ENCODE measurements around the gene LRCH3. TPM values are rescaled to one million over a fixed set of nuclear protein-coding genes. Genes with fewer than 3 reads are reported as not detected.

Gene LRCH3
- polyA plus RNA-seq, 1 donor from 2014 or later: 41.4 TPM

DNA sequence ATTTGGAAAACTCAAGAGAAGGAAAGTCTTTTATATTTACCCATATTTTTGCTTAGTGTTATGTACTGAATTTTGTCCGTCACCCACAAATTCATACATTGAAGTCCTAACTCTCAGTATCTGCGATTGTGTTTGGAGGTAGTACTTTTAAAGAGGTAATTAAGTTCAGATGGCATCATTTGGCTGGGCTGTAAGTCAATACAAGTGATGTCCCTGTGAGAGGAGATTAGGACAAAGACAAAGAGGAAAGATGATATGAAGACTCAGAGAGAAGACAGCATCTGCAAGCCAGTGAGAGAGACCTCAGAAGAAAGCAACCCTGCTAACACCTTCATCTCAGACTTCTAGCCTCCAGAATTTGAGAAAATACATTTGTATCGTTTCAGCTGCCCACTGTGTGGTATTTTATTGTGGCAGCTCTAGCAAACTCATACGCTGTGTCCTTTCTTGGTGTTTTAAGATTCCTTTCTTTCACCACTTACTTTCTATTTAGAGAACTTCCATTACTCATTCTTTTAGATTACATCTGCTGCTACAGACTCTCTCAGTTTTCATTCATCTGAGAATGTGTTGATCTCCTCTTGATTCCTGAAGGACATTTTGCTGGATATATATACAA lies 17.0 kb downstream of the LRCH3 start:
- H3K9me2 ChIP-seq (ENCODE audit: insufficient read depth, low read length): no peaks in the 10 kb centered on the region
- H2AFZ ChIP-seq (ENCODE audit: low read depth, low read length): no peak overlapping the region
- H3K36me3 ChIP-seq (ENCODE audit: insufficient read depth, low read length): no peaks in the 10 kb centered on the region
- TF ChIP-seq, protein P1, sequence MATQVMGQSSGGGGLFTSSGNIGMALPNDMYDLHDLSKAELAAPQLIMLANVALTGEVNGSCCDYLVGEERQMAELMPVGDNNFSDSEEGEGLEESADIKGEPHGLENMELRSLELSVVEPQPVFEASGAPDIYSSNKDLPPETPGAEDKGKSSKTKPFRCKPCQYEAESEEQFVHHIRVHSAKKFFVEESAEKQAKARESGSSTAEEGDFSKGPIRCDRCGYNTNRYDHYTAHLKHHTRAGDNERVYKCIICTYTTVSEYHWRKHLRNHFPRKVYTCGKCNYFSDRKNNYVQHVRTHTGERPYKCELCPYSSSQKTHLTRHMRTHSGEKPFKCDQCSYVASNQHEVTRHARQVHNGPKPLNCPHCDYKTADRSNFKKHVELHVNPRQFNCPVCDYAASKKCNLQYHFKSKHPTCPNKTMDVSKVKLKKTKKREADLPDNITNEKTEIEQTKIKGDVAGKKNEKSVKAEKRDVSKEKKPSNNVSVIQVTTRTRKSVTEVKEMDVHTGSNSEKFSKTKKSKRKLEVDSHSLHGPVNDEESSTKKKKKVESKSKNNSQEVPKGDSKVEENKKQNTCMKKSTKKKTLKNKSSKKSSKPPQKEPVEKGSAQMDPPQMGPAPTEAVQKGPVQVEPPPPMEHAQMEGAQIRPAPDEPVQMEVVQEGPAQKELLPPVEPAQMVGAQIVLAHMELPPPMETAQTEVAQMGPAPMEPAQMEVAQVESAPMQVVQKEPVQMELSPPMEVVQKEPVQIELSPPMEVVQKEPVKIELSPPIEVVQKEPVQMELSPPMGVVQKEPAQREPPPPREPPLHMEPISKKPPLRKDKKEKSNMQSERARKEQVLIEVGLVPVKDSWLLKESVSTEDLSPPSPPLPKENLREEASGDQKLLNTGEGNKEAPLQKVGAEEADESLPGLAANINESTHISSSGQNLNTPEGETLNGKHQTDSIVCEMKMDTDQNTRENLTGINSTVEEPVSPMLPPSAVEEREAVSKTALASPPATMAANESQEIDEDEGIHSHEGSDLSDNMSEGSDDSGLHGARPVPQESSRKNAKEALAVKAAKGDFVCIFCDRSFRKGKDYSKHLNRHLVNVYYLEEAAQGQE (IDR thresholded peaks at IDR 0.05; ENCODE audit: borderline replicate concordance): no peak
- TF ChIP-seq EZH2 (IDR thresholded peaks at IDR 0.05; ENCODE audit: borderline replicate concordance, insufficient read depth, low read length, poor library complexity, severe bottlenecking): no peak
- TF ChIP-seq, protein P2, sequence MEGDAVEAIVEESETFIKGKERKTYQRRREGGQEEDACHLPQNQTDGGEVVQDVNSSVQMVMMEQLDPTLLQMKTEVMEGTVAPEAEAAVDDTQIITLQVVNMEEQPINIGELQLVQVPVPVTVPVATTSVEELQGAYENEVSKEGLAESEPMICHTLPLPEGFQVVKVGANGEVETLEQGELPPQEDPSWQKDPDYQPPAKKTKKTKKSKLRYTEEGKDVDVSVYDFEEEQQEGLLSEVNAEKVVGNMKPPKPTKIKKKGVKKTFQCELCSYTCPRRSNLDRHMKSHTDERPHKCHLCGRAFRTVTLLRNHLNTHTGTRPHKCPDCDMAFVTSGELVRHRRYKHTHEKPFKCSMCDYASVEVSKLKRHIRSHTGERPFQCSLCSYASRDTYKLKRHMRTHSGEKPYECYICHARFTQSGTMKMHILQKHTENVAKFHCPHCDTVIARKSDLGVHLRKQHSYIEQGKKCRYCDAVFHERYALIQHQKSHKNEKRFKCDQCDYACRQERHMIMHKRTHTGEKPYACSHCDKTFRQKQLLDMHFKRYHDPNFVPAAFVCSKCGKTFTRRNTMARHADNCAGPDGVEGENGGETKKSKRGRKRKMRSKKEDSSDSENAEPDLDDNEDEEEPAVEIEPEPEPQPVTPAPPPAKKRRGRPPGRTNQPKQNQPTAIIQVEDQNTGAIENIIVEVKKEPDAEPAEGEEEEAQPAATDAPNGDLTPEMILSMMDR (IDR thresholded peaks at IDR 0.05; ENCODE audit: poor library complexity, severe bottlenecking): no peak
- no peak for TF ChIP-seq TAF1 (IDR thresholded peaks at IDR 0.05; ENCODE audit: low read depth)
- no peak for TF ChIP-seq SMC3 (conservative IDR thresholded peaks at IDR 0.05; ENCODE audit: poor library complexity)
- no peak for TF ChIP-seq POLR2AphosphoS5 (IDR thresholded peaks at IDR 0.05)
- TF ChIP-seq EP300 (conservative IDR thresholded peaks at IDR 0.05; ENCODE audit: poor library complexity, severe bottlenecking): no peak
- TF ChIP-seq MXI1 (conservative IDR thresholded peaks at IDR 0.05; ENCODE audit: poor library complexity, severe bottlenecking): no peak
- no peak for TF ChIP-seq RAD21 (conservative IDR thresholded peaks at IDR 0.05)
- no peaks in the 10 kb centered on the region for H3F3A ChIP-seq (ENCODE audit: insufficient read depth, low read length, poor library complexity, severe bottlenecking)
- no peak overlapping the region for H3K4me2 ChIP-seq (ENCODE audit: low read length)
- peaks cover 40% of the 10 kb centered on the region for H3K79me2 ChIP-seq (replicated peaks; ENCODE audit: insufficient read depth, low read length)
- no peak overlapping the region for H3K27ac ChIP-seq (ENCODE audit: low read length)
- no peak overlapping the region for H3K9ac ChIP-seq (ENCODE audit: low read length)
- no peaks in the 10 kb centered on the region for H4K20me1 ChIP-seq (ENCODE audit: insufficient read depth)
- no peaks in the 10 kb centered on the region for H3K9me3 ChIP-seq (ENCODE audit: low read length)
- no peaks in the 10 kb centered on the region for H3K27me3 ChIP-seq (ENCODE audit: insufficient read depth, low read depth, low read length)
- no peak overlapping the region for H3K4me3 ChIP-seq (ENCODE audit: low read length)

GRCh38 chr3:197809356-197810020 lies 18.4 kb downstream of the LRCH3 start:
- Histone ChIP-seq H3K27me3 (ENCODE audit: insufficient read depth, low read depth, low read length) (no peaks in the 10 kb centered on the region), H3K4me2 (ENCODE audit: low read length) (no peak overlapping the region), H3K4me3 (ENCODE audit: low read length) (no peak overlapping the region), H3K36me3 (ENCODE audit: insufficient read depth, low read length) (no peaks in the 10 kb centered on the region), H3K9ac (ENCODE audit: low read length) (no peak overlapping the region), H4K20me1 (ENCODE audit: insufficient read depth) (no peaks in the 10 kb centered on the region), H3K9me2 (ENCODE audit: insufficient read depth, low read length) (no peaks in the 10 kb centered on the region), H3K79me2 (replicated peaks; ENCODE audit: insufficient read depth, low read length) (peaks cover 30% of the 10 kb centered on the region), H2AFZ (ENCODE audit: low read depth, low read length) (no peak overlapping the region), H3K27ac (ENCODE audit: low read length) (no peak overlapping the region), H3K9me3 (ENCODE audit: low read length) (no peaks in the 10 kb centered on the region), H3F3A (ENCODE audit: insufficient read depth, low read length, poor library complexity, severe bottlenecking) (no peaks in the 10 kb centered on the region)
- TF ChIP-seq POLR2AphosphoS5 (IDR thresholded peaks at IDR 0.05) (no peak), SMC3 (conservative IDR thresholded peaks at IDR 0.05; ENCODE audit: poor library complexity) (no peak), TAF1 (IDR thresholded peaks at IDR 0.05; ENCODE audit: low read depth) (no peak), RAD21 (conservative IDR thresholded peaks at IDR 0.05) (no peak), EP300 (conservative IDR thresholded peaks at IDR 0.05; ENCODE audit: poor library complexity, severe bottlenecking) (no peak), EZH2 (IDR thresholded peaks at IDR 0.05; ENCODE audit: borderline replicate concordance, insufficient read depth, low read length, poor library complexity, severe bottlenecking) (no peak), MXI1 (conservative IDR thresholded peaks at IDR 0.05; ENCODE audit: poor library complexity, severe bottlenecking) (no peak)

Data from neural cell (in vitro differentiated cells).